GM12878 (cell line): ENCODE data around the gene VMP1. TPM values are rescaled to one million over a fixed set of nuclear protein-coding genes. Genes with fewer than 3 reads are reported as not detected.

ENCODE experiments used
- ATAC-seq: fragments of 200-7000 bp; cut with Tn5 transposase; 3 replicates; pipeline ENCODE4 v1.9.1; 2020; ENCODE audit warnings: mild to moderate bottlenecking, moderate library complexity
- BruUV-seq: library from RNA; stranded (reverse); fragments of 400-500 nt; replicated peaks from 2 replicates; lab custom pipeline; 2021; lab: Mats Ljungman, UMichigan
- CTCF ChIA-PET: fragments of 300-600 bp; sonication (Branson Sonifier 250); formaldehyde crosslinking; extraction: SDS; loops from one replicate; lab custom pipeline; 2021; ENCODE audit warnings: inconsistent platforms; lab: Yijun Ruan, JAX
- POLR2A ChIA-PET: fragments of 350-600 bp; formaldehyde crosslinking; extraction: SDS; loops from one replicate; lab custom pipeline; 2021; ENCODE audit warnings: inconsistent platforms; lab: Charles Lee
- RAD21 ChIA-PET: fragments of 300-600 bp; sonication (Branson Sonifier 250); formaldehyde crosslinking; loops from one replicate; lab custom pipeline; 2023; ENCODE audit warnings: antibody characterized with exemption; ENCODE audit not compliant: unreplicated experiment; lab: Charles Lee
- SMC1A ChIA-PET: fragments of 300-600 bp; sonication (Branson Sonifier 250); formaldehyde crosslinking; loops from one replicate; lab custom pipeline; 2023; ENCODE audit not compliant: unreplicated experiment, uncharacterized antibody; lab: Charles Lee
- DNase-seq: peaks from one replicate; pipeline ENCODE4 v3.0.0-alpha.2; 2011; ENCODE audit warnings: low read depth, low spot score
- FAIRE-seq: peaks from 3 replicates; lab custom pipeline; 2011; peaks lifted over from hg19 to GRCh38; lab: Jason Lieb, UNC
- H2AFZ ChIP-seq: 2 replicates; pipeline ENCODE4 v1.6.0; 2011; ENCODE audit warnings: low read depth, low read length, control low read depth; ENCODE audit not compliant: control insufficient read depth
- H3K27ac ChIP-seq: 2 replicates; pipeline ENCODE4 v1.5.1; 2011; ENCODE audit warnings: control low read depth; ENCODE audit not compliant: control insufficient read depth, insufficient read depth
- H3K27me3 ChIP-seq, 2 experiments: replicated peaks in 1 of 2; 2 replicates each; pipeline versions ENCODE4 v1.6.0 to v1.6.1; 2011; ENCODE audit warnings: low read length in 1 of 2; ENCODE audit not compliant: control insufficient read depth in 2 of 2, insufficient read depth in 2 of 2
- H3K36me3 ChIP-seq, 2 experiments: 2 replicates each; pipeline ENCODE4 v1.5.1; 2011; ENCODE audit warnings: low read length in 1 of 2; ENCODE audit not compliant: control insufficient read depth in 2 of 2, insufficient read depth in 2 of 2
- H3K4me1 ChIP-seq: 2 replicates; pipeline ENCODE4 v1.6.1; 2011; ENCODE audit warnings: mild to moderate bottlenecking, low read length, moderate library complexity, mixed read lengths; ENCODE audit not compliant: control insufficient read depth, insufficient read depth
- H3K4me2 ChIP-seq: 2 replicates; pipeline ENCODE4 v1.6.0; 2011; ENCODE audit warnings: control low read depth; ENCODE audit not compliant: control insufficient read depth, insufficient read depth
- H3K4me3 ChIP-seq: fragments of 200-600 bp; sonication (generic); 2 replicates; pipeline ENCODE4 v1.5.1; 2016
- H3K79me2 ChIP-seq: 2 replicates; pipeline ENCODE4 v1.6.0; 2011; ENCODE audit warnings: low read length; ENCODE audit not compliant: control insufficient read depth, insufficient read depth
- H3K9ac ChIP-seq: 2 replicates; pipeline ENCODE4 v1.8.0; 2011; ENCODE audit warnings: low read length, control low read depth, mixed read lengths; ENCODE audit not compliant: control insufficient read depth, insufficient read depth
- H3K9me3 ChIP-seq: replicated peaks from 3 replicates; pipeline ENCODE4 v1.5.1; 2011; ENCODE audit warnings: mild to moderate bottlenecking, low read length; ENCODE audit not compliant: control insufficient read depth, insufficient read depth
- H4K20me1 ChIP-seq: 2 replicates; pipeline ENCODE4 v1.6.0; 2011; ENCODE audit not compliant: control insufficient read depth, insufficient read depth
- ASH2L ChIP-seq: fragments of 300-600, 200-600 bp; sonication (generic); IDR thresholded peaks from 2 replicates; pipeline ENCODE4 v1.6.1; 2017; ENCODE audit warnings: low read depth, mild to moderate bottlenecking, borderline replicate concordance
- BHLHE40 ChIP-seq, 2 experiments: fragments of 450-650 bp in 1 of 2; IDR thresholded peaks; 2 replicates each; pipeline ENCODE4 v1.6.1; 2011 to 2017; ENCODE audit warnings: low read depth in 2 of 2, borderline replicate concordance in 1 of 2, improper control_type of control experiment in 1 of 2, low read length in 1 of 2, mild to moderate bottlenecking in 1 of 2
- CBX3 ChIP-seq: fragments of 200-600 bp; sonication (generic); IDR thresholded peaks from 2 replicates; pipeline ENCODE4 v1.6.1; 2016; ENCODE audit warnings: low read depth, borderline replicate concordance
- CHD4 ChIP-seq: fragments of 200-600 bp; sonication (generic); IDR thresholded peaks from 2 replicates; pipeline ENCODE4 v1.6.1; 2016; ENCODE audit warnings: mild to moderate bottlenecking
- FOS ChIP-seq: IDR thresholded peaks from 3 replicates; pipeline ENCODE4 v1.6.1; 2011; ENCODE audit warnings: borderline replicate concordance; ENCODE audit not compliant: insufficient read length; ENCODE audit errors: extremely low read depth
- JUNB ChIP-seq: IDR thresholded peaks from 2 replicates; pipeline ENCODE4 v1.6.1; 2016; ENCODE audit warnings: antibody characterized with exemption, mild to moderate bottlenecking
- MYC ChIP-seq: IDR thresholded peaks from 2 replicates; pipeline ENCODE4 v1.6.1; 2011; ENCODE audit warnings: mild to moderate bottlenecking, low read length, moderate library complexity, inconsistent platforms; ENCODE audit not compliant: insufficient read depth, insufficient replicate concordance, insufficient read length, severe bottlenecking
- NFXL1 ChIP-seq: fragments of 450-650 bp; IDR thresholded peaks from 2 replicates; pipeline ENCODE4 v1.6.1; 2017; ENCODE audit warnings: antibody characterized with exemption, mild to moderate bottlenecking, borderline replicate concordance
- NKRF ChIP-seq: fragments of 450-650 bp; conservative IDR thresholded peaks from 2 replicates; pipeline ENCODE4 v1.6.1; 2017; ENCODE audit warnings: mild to moderate bottlenecking, moderate library complexity
- PAX5 ChIP-seq: IDR thresholded peaks from 2 replicates; pipeline ENCODE4 v1.6.1; 2011; ENCODE audit warnings: low read depth, low read length, borderline replicate concordance
- RELB ChIP-seq: fragments of 450-650 bp; IDR thresholded peaks from 2 replicates; pipeline ENCODE4 v1.6.1; 2017; ENCODE audit warnings: low read depth, mild to moderate bottlenecking, moderate library complexity
- SUZ12 ChIP-seq: fragments of 200-600 bp; sonication (generic); IDR thresholded peaks from one replicate; pipeline ENCODE4 v1.6.1; 2018; ENCODE audit warnings: antibody characterized with exemption, mild to moderate bottlenecking; ENCODE audit not compliant: unreplicated experiment
- USF2 ChIP-seq: IDR thresholded peaks from 2 replicates; pipeline ENCODE4 v1.6.1; 2011; ENCODE audit warnings: low read depth, low read length, improper control_type of control experiment, borderline replicate concordance
- ZNF24 ChIP-seq: fragments of 450-650 bp; IDR thresholded peaks from 2 replicates; pipeline ENCODE4 v1.6.1; 2017; ENCODE audit warnings: antibody characterized with exemption, mild to moderate bottlenecking
- WGBS: methylation state at CpG from one replicate; pipeline ENCODE4 v1.1.6; 2016; ENCODE audit warnings: low lambda C conversion rate; ENCODE audit not compliant: insufficient replicate concordance, insufficient coverage; ENCODE audit errors: missing lambda C conversion rate; 5-methylcytosine and 5-hydroxymethylcytosine counted together
- in situ Hi-C: fragments of 300-500 bp; cut with MboI; formaldehyde crosslinking; loops from 9 replicates; pipeline ENCODE4 v1.14.3; 2018; ENCODE audit warnings: mixed read lengths
- intact Hi-C: fragments of 100-400 bp; cut with micrococcal nuclease; formaldehyde crosslinking; loops from one replicate; pipeline ENCODE4 v1.14.2; 2022; ENCODE audit not compliant: unreplicated experiment
- polyA plus RNA-seq, 11 experiments: library from polyadenylated mRNA; depleted of rRNA in 4 of 11; unstranded in 6 of 11; stranded (reverse) in 5 of 11; fragments of >200 nt; fragmentation: Nextera tagmentation in 4 of 11; fragmentation: Illumina TruSeq in 1 of 11; extraction: Ambion mirVana in 4 of 11; extraction: Trizol in 1 of 11; gene quantifications; 1 replicate in 1 of 11; 2 replicates in 10 of 11; pipeline versions ENCODE4 v1.2.1 to v1.2.3, GENCODE V29; 2011 to 2016; ENCODE audit warnings: inconsistent platforms in 2 of 11, missing spikeins in 2 of 11, low read depth in 1 of 11
- total RNA-seq, 4 experiments: library from RNA; depleted of rRNA in 3 of 4; stranded (reverse); fragments of >200 nt in 3 of 4; fragmentation: Illumina TruSeq in 1 of 4; extraction: Trizol in 1 of 4; gene quantifications; 2 replicates each; pipeline versions ENCODE4 v1.2.1 to v1.2.3, GENCODE V29; 2013 to 2021

VMP1 gene
- total and polyA plus RNA-seq, 10 of the 15 experiments (the other 5 are each of a cell fraction or from before 2014, with no cell fraction given): 88.4 to 199 (median 132) TPM

GRCh38 chr17:59743842-59744241 lies 36.4 kb downstream of the VMP1 start:
- Histone ChIP-seq H4K20me1 (no peaks in the 10 kb centered on the region), H3K4me3 (no peak overlapping the region), H3K36me3 (0 out of 4 replicates have a peak, but pooled peaks cover 0 to 2% of the 10 kb centered on the region in 2 experiments), H3K9ac (no peak overlapping the region), H3K27me3 (no peaks in the 10 kb centered on the region), H3K27ac (no peak overlapping the region), H3K4me2 (no peak overlapping the region), H3K4me1 (no peaks in the 10 kb centered on the region), H2AFZ (no peak overlapping the region), H3K9me3 (no peaks in the 10 kb centered on the region; the same call in 1 of the 3 replicates), H3K79me2 (no peaks in the 10 kb centered on the region)
- intact Hi-C loops: loop anchor here (10.0 kb wide), 2 partner anchors 291 to 429 kb away; no protein-coding TSS in a partner anchor
- ChIA-PET POLR2A (interaction anchor here (0.5 to 1.3 kb wide), 3 partner anchors 88 to 221 kb away, joined by 4 to 5 read pairs (median 5); partner anchors contain the start of gene RNFT1), CTCF (interaction anchor here (4.9 to 6.6 kb wide), 2 partner anchors 9 to 170 kb away, joined by 33 to 49 read pairs; no protein-coding TSS in a partner anchor), RAD21 (interaction anchor here (0.6 to 1.8 kb wide), 3 partner anchors 10 to 171 kb away, joined by 3 to 5 read pairs (median 3); no protein-coding TSS in a partner anchor), SMC1A (interaction anchor here (1.0 to 2.7 kb wide), 4 partner anchors 10 to 292 kb away, joined by 4 to 12 read pairs (median 4); no protein-coding TSS in a partner anchor)
- TF ChIP-seq FOS: no peak
- TF ChIP-seq PAX5: no peak
- no peak for TF ChIP-seq ZNF24
- no peak for TF ChIP-seq BHLHE40 (IDR thresholded peaks at IDR 0.05; ENCODE audit: borderline replicate concordance in 1 of 2, low read depth in 2 of 2, low read length in 1 of 2)
- no peak for TF ChIP-seq RELB
- no peak for TF ChIP-seq USF2
- no peak for TF ChIP-seq SUZ12
- no peak for TF ChIP-seq MYC
- TF ChIP-seq JUNB: no peak
- no peak for TF ChIP-seq CBX3
- no peak for TF ChIP-seq NKRF
- no peak for TF ChIP-seq ASH2L
- no peak for TF ChIP-seq CHD4
- no peak for TF ChIP-seq NFXL1
- no TSS peak for BruUV-seq
- 100% methylated on average over 4 of the region's 4 CpGs for whole genome bisulfite sequencing
- FAIRE-seq (no peak), DNase-seq (no peak), ATAC-seq (no peak)
- in situ Hi-C loops: no loop called here
